ENCODE data around the gene AGPS.
"Not testable (repeated sequence)": the region's sequence is repeated elsewhere in the genome, so short reads cannot be mapped to it uniquely, and the experiment has no call there.

The AGPS gene

DNA sequence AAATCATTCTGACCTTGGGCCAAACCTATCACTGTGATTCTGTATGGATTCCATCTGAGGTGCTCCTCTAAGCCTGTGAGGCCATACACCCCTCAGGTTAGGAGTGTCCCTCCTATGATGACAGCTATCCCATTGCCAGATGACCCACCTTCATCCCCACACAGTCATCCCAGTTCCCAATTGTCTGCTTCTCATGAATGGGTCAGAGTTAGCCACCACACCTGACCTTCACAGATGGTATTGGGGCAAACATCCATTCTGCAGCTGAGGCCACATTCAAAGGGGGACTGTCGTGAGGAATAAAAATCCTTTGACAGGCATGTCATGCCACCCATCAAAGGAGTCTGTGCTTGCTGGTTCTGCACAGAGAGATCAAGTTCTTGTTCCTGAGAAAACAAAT lies 155.2 kb downstream of the AGPS start:
- H3K4me3 ChIP-seq (ENCODE audit: control insufficient read depth, low read depth, low read length): no peak overlapping the region
- TF ChIP-seq CTCF (IDR thresholded peaks at IDR 0.05; ENCODE audit: control insufficient read depth, insufficient read depth, low read depth, low read length, missing control alignments): no peak
- DNase-seq (ENCODE audit: low read depth): no peak

DNA sequence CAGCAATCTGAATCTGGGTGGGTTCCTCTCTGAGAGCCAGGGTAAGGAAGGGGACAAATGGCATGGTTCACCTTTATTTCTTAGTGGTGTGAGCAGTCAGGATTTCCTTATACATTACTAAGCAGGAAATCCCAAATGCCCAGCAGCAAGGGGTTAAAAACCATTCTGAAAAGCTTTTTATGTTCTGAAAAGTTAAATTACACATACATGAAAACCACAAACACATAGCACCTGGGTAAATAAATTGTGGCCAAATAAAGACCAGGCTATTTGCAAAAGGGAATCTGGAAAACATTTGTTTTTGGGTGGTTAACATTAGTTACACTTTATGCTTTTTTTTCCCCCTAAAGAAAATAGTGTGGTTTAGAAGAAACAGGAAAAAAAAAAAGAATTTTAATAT lies 156.1 kb downstream of the AGPS start:
- no peak for TF ChIP-seq CTCF (IDR thresholded peaks at IDR 0.05; ENCODE audit: control insufficient read depth, insufficient read depth, low read depth, low read length, missing control alignments)
- H3K4me3 ChIP-seq (ENCODE audit: control insufficient read depth, low read depth, low read length): no peak overlapping the region
- DNase-seq (ENCODE audit: low read depth): no peak

- TF ChIP-seq CTCF (IDR thresholded peaks at IDR 0.05; ENCODE audit: control insufficient read depth, insufficient read depth, low read depth, low read length, missing control alignments): no peak
- no peak overlapping the region for H3K4me3 ChIP-seq (ENCODE audit: control insufficient read depth, low read depth, low read length)
- no peak for DNase-seq (ENCODE audit: low read depth)
Measured at GRCh38 chr2:177549171-177549570, 156.6 kb downstream of the AGPS start.

GRCh38 chr2:177550264-177551200 lies 158.0 kb downstream of the AGPS start:
- TF ChIP-seq CTCF (IDR thresholded peaks at IDR 0.05; ENCODE audit: control insufficient read depth, insufficient read depth, low read depth, low read length, missing control alignments): no peak
- no peak overlapping the region for H3K4me3 ChIP-seq (ENCODE audit: control insufficient read depth, low read depth, low read length)
- DNase-seq (ENCODE audit: low read depth): no peak

- DNase-seq (ENCODE audit: low read depth); H3K4me3 ChIP-seq (ENCODE audit: control insufficient read depth, low read depth, low read length): not testable (repeated sequence)
Measured at GRCh38 chr2:177551360-177551759, 158.8 kb downstream of the AGPS start.

DNA sequence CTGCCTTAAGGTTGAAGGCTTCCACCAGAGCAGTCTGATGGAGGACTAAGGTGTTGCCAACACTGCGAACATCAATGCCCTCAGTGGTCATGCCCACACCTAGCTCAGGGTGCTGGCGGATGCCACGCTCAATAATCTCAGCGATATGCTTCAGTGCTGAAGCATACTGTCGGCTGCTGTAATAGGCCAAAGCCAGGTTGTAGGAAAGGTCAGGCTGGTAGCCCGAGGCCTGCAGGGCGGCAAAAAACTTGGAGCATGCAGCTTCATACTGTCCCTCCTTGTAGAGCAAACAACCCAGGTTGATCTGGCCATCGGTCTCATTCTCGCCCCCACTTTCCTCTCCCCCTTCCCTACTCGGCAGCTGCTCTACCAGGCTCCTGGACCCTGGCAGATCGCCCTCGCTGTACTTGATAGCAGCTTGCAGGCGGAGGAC lies 159.4 kb downstream of the AGPS start:
- DNase-seq (ENCODE audit: low read depth): no peak
- peak overlapping the region; percentile 86 for H3K4me3 ChIP-seq (ENCODE audit: control insufficient read depth, low read depth, low read length)
- no peak for TF ChIP-seq CTCF (IDR thresholded peaks at IDR 0.05; ENCODE audit: control insufficient read depth, insufficient read depth, low read depth, low read length, missing control alignments)

- DNase-seq (ENCODE audit: low read depth): peak; percentile 38
- H3K4me3 ChIP-seq (ENCODE audit: control insufficient read depth, low read depth, low read length): peak overlapping the region; percentile 86
- no peak for TF ChIP-seq CTCF (IDR thresholded peaks at IDR 0.05; ENCODE audit: control insufficient read depth, insufficient read depth, low read depth, low read length, missing control alignments)
Measured at GRCh38 chr2:177552422-177553175, 160.0 kb downstream of the AGPS start.
